ENCODE measurements around the gene HBG2. TPM values are rescaled to one million over a fixed set of nuclear protein-coding genes. Genes with fewer than 3 reads are reported as not detected.

The HBG2 gene
- total and polyA plus RNA-seq, 2 of the 4 experiments (the other 2 are of a cell fraction): 0.54 TPM; not detected in 1

GRCh38 chr11:5223686-5224085, 30.9 kb downstream of the HBG2 start (continued):
- TF ChIP-seq USF2 (IDR thresholded peaks at IDR 0.05; ENCODE audit: low read depth, low read length): no peak
- no peak for TF ChIP-seq CHD1 (IDR thresholded peaks at IDR 0.05; ENCODE audit: low read depth, low read length)
- no peak for TF ChIP-seq MAZ (IDR thresholded peaks at IDR 0.05; ENCODE audit: borderline replicate concordance, low read depth, low read length)
- TF ChIP-seq MXI1 (IDR thresholded peaks at IDR 0.05; ENCODE audit: borderline replicate concordance, low read depth, low read length): no peak

GRCh38 chr11:5223146-5223545, 31.4 kb downstream of the HBG2 start:
- Histone ChIP-seq H3K4me1 (ENCODE audit: control insufficient read depth, insufficient read depth, low read length) (no peaks in the 10 kb centered on the region), H3K27ac (ENCODE audit: insufficient read depth, low read length) (no peak overlapping the region), H3K14ac (replicated peaks; ENCODE audit: low read depth, low read length) (no peak overlapping the region), H2AFZ (replicated peaks; ENCODE audit: low read length, poor library complexity) (no peak overlapping the region), H3K79me1 (ENCODE audit: low read depth in 1 of 2, low read length in 2 of 2) (no peaks in the 10 kb centered on the region), H3K9me1 (ENCODE audit: insufficient read depth, low read length) (no peaks in the 10 kb centered on the region), H2BK20ac (ENCODE audit: low read depth, low read length) (0 out of 2 replicates have a peak overlapping the region, but pooled peaks have one; percentile 14), H3K4me2 (ENCODE audit: low read depth, low read length) (no peak overlapping the region), H2AK5ac (ENCODE audit: low read depth, low read length) (no peak overlapping the region), H3K56ac (ENCODE audit: extremely low read depth, insufficient read depth, low read length) (no peak overlapping the region), H3K9ac (ENCODE audit: low read depth, low read length) (no peak overlapping the region), H2BK15ac (ENCODE audit: low read depth, low read length) (no peak overlapping the region), H3K36me3 (ENCODE audit: control insufficient read depth, insufficient read depth, low read length) (no peaks in the 10 kb centered on the region), H3K18ac (ENCODE audit: low read depth, low read length) (peak overlapping the region; percentile 12; the same call in 1 of the 2 replicates), H4K91ac (ENCODE audit: insufficient read depth, low read depth, low read length) (peak overlapping the region; percentile 47; the same call in 1 of the 2 replicates), H3K4me3 (ENCODE audit: insufficient read depth, low read depth, low read length) (no peak overlapping the region), H2BK120ac (ENCODE audit: low read depth, low read length) (peak overlapping the region; percentile 54; the same call in 1 of the 2 replicates), H3K4ac (ENCODE audit: low read depth, low read length) (no peak overlapping the region), H3K27me3 (ENCODE audit: control insufficient read depth, insufficient read depth, low read length) (no peaks in the 10 kb centered on the region), H4K5ac (ENCODE audit: low read depth, low read length) (no peak overlapping the region), H4K20me1 (ENCODE audit: insufficient read depth, low read length) (no peaks in the 10 kb centered on the region), H3K9me3 (ENCODE audit: control insufficient read depth, insufficient read depth, low read length) (no peaks in the 10 kb centered on the region), H2BK5ac (ENCODE audit: low read depth, low read length, poor library complexity, severe bottlenecking) (peak overlapping the region; percentile 78), H2AK9ac (replicated peaks; ENCODE audit: low read depth, low read length, poor library complexity) (no peak overlapping the region), H4K8ac (ENCODE audit: low read depth in 2 of 2, low read length in 2 of 2) (no peak overlapping the region), H3K23ac (ENCODE audit: low read depth, low read length) (no peak overlapping the region)
- TF ChIP-seq FOS (IDR thresholded peaks at IDR 0.05; ENCODE audit: low read depth, low read length) (no peak), POLR2A (IDR thresholded peaks at IDR 0.05; ENCODE audit: low read depth, low read length) (no peak), MAFK (IDR thresholded peaks at IDR 0.05; ENCODE audit: low read depth, low read length) (no peak), MXI1 (IDR thresholded peaks at IDR 0.05; ENCODE audit: borderline replicate concordance, low read depth, low read length) (no peak)
- dilution Hi-C loops (cut with HindIII; ENCODE audit: low sequenced_read_pairs, unreplicated experiment): no loop called here
- DNase-seq: no peak
- ChIA-PET CTCF (no interaction called here), POLR2A (ENCODE audit: unreplicated experiment) (no interaction called here)
- BruUV-seq (replicated peaks): no TSS peak
- in situ Hi-C loops (cut with MboI; ENCODE audit: low sequenced_read_pairs): no loop called here
- no CpG with 5 or more reads among the region's 6 CpGs for WGBS, 2 experiments (ENCODE audit: extremely low coverage in 2 of 2, insufficient read length in 1 of 2)
- intact Hi-C loops (cut with micrococcal nuclease): no loop called here
- ATAC-seq (ENCODE audit: low read depth): no peak

Data from IMR-90 (cell line).